Body of pancreas (tissue), 4 donors: ENCODE measurements around the gene UBR7. TPM values are rescaled to one million over a fixed set of nuclear protein-coding genes. Genes with fewer than 3 reads are reported as not detected.
A peak's percentile ranks its signal among the peaks of the same experiment; 100 is the strongest.
"Not testable (repeated sequence)": the region's sequence is repeated elsewhere in the genome, so short reads cannot be mapped to it uniquely, and the experiment has no call there.

ENCODE experiments used
- ATAC-seq: fragments of 150-250 bp; one replicate; pipeline ENCODE4 v1.9.1; 2016
- DNase-seq, 4 donors: peaks; one replicate each; pipeline ENCODE4 v3.0.0-alpha.2; 2019
- H3K27ac ChIP-seq, 4 donors: fragments of 200-600 bp; sonication (generic); 1 replicate in 3 of 4; 2 replicates in 1 of 4; pipeline versions ENCODE4 v1.5.1 to v1.6.1; 2016 to 2019; ENCODE audit warnings: mild to moderate bottlenecking in 1 of 4, mixed read lengths in 1 of 4, moderate library complexity in 1 of 4
- H3K27me3 ChIP-seq, 2 donors: fragments of 200-600 bp; sonication (generic); one replicate each; pipeline ENCODE4 v1.6.0; 2016; ENCODE audit warnings: mild to moderate bottlenecking in 1 of 2
- H3K36me3 ChIP-seq, 2 donors: fragments of 200-600 bp; sonication (generic); replicated peaks in 1 of 2; 2 replicates each; pipeline ENCODE4 v1.5.1; 2016; ENCODE audit warnings: low read depth in 2 of 2; ENCODE audit not compliant: insufficient read depth in 1 of 2
- H3K4me1 ChIP-seq: fragments of 200-600 bp; sonication (generic); one replicate; pipeline ENCODE4 v1.6.0; 2016
- H3K4me3 ChIP-seq, 2 donors: fragments of 200-600 bp; sonication (generic); 1 replicate in 1 of 2; 2 replicates in 1 of 2; pipeline ENCODE4 v1.5.1; 2016 to 2019
- H3K9me3 ChIP-seq, 3 donors: fragments of 200-600 bp; sonication (generic); 1 replicate in 2 of 3; 2 replicates in 1 of 3; pipeline ENCODE4 v1.5.1; 2016
- POLR2A ChIP-seq, 3 donors: fragments of 450-650 bp; IDR thresholded peaks; one replicate each; pipeline ENCODE4 v1.6.1; 2016; ENCODE audit warnings: antibody characterized with exemption in 3 of 3, mild to moderate bottlenecking in 2 of 3
- WGBS, 2 donors: methylation state at CpG; one replicate each; pipeline ENCODE4 v1.1.5; 2017; 5-methylcytosine and 5-hydroxymethylcytosine counted together
- intact Hi-C: fragments of 100-400 bp; cut with DNase I; formaldehyde crosslinking; loops from one replicate; pipeline ENCODE4 v1.15.1; 2023
- total RNA-seq, 2 donors: library from RNA; depleted of rRNA; stranded (reverse); fragments of >200 nt; gene quantifications; one replicate each; pipeline ENCODE4 v1.1.0, GENCODE V29; 2016
- TF ChIP-seq, protein P1 (sequence below), 7 experiments: fragments of 450-650 bp in 4 of 7; fragments of 200-600 bp in 3 of 7; sonication (generic) in 3 of 7; IDR thresholded peaks; one replicate each; pipeline ENCODE4 v1.5.1; 2016 to 2019; ENCODE audit warnings: antibody characterized with exemption in 7 of 7

Gene UBR7
- total RNA-seq, 2 donors from 2014 or later = 4.9 to 17.4 TPM

DNA sequence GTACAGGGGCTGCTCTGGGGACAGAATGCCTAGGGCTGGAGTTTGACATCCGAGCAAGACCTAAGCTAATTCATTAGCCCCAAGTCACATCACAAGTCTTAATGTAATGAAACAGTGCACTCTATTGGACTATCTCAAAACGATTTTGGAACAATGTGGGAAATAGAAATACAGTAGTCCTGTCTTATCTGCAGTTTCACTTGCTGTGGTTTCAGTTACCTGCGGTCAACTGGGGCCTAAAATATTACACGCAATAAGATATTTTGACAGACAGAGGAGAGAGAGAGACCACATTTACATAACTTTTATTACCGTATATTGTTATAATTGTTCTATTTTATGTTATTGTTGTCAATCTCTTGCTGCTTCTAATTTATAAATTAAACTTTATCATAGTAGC is 43.5 kb upstream of the UBR7 start:
- H3K27ac ChIP-seq = no peak overlapping the region
- TF ChIP-seq POLR2A (IDR thresholded peaks at IDR 0.05) = no peak
- TF ChIP-seq, protein P1, sequence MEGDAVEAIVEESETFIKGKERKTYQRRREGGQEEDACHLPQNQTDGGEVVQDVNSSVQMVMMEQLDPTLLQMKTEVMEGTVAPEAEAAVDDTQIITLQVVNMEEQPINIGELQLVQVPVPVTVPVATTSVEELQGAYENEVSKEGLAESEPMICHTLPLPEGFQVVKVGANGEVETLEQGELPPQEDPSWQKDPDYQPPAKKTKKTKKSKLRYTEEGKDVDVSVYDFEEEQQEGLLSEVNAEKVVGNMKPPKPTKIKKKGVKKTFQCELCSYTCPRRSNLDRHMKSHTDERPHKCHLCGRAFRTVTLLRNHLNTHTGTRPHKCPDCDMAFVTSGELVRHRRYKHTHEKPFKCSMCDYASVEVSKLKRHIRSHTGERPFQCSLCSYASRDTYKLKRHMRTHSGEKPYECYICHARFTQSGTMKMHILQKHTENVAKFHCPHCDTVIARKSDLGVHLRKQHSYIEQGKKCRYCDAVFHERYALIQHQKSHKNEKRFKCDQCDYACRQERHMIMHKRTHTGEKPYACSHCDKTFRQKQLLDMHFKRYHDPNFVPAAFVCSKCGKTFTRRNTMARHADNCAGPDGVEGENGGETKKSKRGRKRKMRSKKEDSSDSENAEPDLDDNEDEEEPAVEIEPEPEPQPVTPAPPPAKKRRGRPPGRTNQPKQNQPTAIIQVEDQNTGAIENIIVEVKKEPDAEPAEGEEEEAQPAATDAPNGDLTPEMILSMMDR (IDR thresholded peaks at IDR 0.05) = no peak
- intact Hi-C loops = no loop called here
- ATAC-seq (no peak), DNase-seq (no peak)
- no peak overlapping the region for H3K4me3 ChIP-seq
- H3K27me3 ChIP-seq = no peaks in the 10 kb centered on the region
- H3K36me3 ChIP-seq = no peaks in the 10 kb centered on the region
- no peaks in the 10 kb centered on the region for H3K9me3 ChIP-seq
- 56 to 65% methylated on average over 5 of the region's 5 CpGs for WGBS, 2 donors
- peaks cover 11% of the 10 kb centered on the region for H3K4me1 ChIP-seq

DNA sequence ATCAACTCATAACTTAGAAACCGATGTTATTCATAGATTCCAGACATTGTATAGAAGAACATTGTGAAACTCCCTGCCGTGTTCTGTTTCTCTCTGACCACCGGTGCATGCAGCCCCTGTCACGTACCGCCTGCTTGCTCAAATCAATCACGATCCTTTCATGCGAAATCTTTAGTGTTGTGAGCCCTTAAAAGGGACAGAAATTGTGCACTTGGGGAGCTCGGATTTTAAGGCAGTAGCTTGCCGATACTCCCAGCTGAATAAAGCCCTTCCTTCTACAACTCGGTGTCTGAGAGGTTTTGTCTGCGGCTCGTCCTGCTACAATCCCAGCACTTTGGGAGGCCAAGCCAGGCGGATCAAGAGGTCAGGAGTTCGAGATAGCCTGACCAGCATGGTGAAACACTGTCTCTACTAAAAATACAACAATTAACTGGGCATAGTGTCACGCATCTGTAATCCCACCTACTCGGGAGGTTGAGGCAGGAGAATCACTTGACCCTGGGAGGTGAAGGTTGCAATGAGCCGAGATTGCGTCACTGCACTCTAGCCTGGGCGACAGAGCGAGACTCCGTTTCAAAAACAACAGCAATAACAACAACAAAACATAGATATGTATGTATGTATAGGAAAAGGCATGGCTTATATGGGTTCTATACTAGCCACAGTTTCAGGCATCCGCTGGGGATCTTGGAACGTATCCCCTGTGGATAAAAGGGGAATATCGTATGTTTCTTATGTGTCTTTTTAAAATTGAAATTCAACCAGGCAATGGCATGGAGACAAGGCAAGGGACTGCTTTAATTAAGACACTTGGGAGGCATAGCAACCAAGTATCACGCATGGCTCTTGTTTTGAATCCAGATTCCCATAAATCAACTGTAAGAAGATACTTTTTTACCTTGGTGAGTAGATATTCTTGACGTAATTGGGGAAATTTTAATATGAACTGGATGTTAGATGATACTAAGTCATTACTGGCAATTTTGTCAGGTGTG is 41.5 kb upstream of the UBR7 start:
- WGBS, 2 donors = 66 to 78% methylated on average over 20 to 26 of the region's 26 CpGs

DNA sequence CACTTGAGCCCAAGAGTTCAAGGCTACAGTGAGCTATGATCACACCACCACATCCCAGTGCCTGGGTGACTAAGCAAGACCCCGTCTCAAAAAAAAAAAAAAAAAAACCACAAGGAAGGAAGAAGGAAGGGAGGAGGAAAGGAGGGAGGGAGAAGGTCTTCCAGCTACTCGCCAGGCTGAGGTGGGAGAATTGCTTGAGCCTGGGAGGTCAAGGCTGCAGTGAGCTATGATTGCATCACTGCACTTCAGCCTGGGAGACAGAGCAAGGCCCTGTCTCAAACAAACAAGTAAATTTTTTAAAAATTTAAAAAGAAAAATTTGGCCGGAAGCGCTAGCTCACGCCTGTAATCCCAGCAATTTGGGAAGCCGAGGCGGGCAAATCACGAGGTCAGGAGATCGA is 38.4 kb upstream of the UBR7 start:
- not testable (repeated sequence) for DNase-seq
- WGBS, 2 donors = 86 to 94% methylated on average over 9 of the region's 9 CpGs

More for the DNA sequence above, 41.5 kb upstream of the UBR7 start:
- H3K4me1 ChIP-seq, H3K4me3 ChIP-seq, intact Hi-C loops, DNase-seq, H3K36me3 ChIP-seq, ATAC-seq, H3K27me3 ChIP-seq, H3K9me3 ChIP-seq: not testable (repeated sequence)
- peak overlapping the region in 3 of 4 donors; percentile 61 to 69 (median 64) for H3K27ac ChIP-seq

DNA sequence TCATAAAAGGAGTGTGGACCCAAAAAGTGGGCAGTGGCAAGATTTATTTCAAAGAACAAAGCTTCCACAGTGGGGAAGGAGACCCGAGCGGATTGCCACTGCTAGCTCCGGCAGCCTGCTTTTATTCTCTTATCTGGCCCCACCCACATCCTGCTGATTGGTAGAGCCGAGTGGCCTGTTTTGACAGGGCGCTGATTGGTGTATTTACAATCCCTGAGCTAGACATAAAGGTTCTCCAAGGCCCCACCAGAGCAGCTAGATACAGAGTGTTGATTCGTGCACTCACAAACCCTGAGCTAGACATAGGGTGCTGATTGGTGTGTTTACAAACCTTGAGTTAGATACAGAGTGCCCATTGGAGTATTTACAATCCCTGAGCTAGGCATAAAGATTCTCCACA is 37.4 kb upstream of the UBR7 start:
- H3K4me1 ChIP-seq, H3K36me3 ChIP-seq, ATAC-seq, H3K27ac ChIP-seq, H3K27me3 ChIP-seq, H3K4me3 ChIP-seq, DNase-seq, H3K9me3 ChIP-seq: not testable (repeated sequence)
- intact Hi-C loops = loop anchor here (10.0 kb wide), 1 partner anchor 55 kb away; the partner anchor contains the start of gene ITPK1
- WGBS, 2 donors = 78 to 86% methylated on average over 5 to 6 of the region's 6 CpGs

More for the DNA sequence above, 38.4 kb upstream of the UBR7 start:
- H3K27ac ChIP-seq, H3K4me1 ChIP-seq, H3K36me3 ChIP-seq, H3K9me3 ChIP-seq, H3K4me3 ChIP-seq, H3K27me3 ChIP-seq, intact Hi-C loops, ATAC-seq: not testable (repeated sequence)

DNA sequence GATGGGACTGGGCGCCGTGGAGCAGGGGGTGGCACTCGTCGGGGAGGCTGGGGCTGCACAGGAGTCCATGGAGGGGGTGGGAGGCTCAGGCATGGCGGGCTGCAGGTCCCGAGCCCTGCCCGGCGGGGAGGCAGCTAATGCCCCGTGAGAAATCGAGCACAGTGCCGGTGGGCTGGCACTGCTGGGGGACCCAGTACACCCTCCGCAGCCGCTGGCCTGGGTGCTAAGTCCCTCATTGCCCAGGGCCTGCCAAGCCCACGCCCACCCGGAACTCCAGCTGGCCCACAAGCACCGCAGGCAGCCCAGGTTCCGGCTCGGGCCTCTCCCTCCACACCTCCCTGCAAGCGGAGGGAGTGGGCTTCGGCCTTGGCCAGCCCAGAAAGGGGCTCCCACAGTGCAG is 36.9 kb upstream of the UBR7 start:
- not testable (repeated sequence) for H3K36me3 ChIP-seq, H3K27ac ChIP-seq, H3K27me3 ChIP-seq, DNase-seq, H3K4me3 ChIP-seq, H3K4me1 ChIP-seq, H3K9me3 ChIP-seq, ATAC-seq
- 91% methylated on average over 20 of the region's 20 CpGs; no CpG with 5 or more reads in 1 of the 2 donors for WGBS, 2 donors
- intact Hi-C loops = loop anchor here (10.0 kb wide), 1 partner anchor 55 kb away; the partner anchor contains the start of gene ITPK1

DNA sequence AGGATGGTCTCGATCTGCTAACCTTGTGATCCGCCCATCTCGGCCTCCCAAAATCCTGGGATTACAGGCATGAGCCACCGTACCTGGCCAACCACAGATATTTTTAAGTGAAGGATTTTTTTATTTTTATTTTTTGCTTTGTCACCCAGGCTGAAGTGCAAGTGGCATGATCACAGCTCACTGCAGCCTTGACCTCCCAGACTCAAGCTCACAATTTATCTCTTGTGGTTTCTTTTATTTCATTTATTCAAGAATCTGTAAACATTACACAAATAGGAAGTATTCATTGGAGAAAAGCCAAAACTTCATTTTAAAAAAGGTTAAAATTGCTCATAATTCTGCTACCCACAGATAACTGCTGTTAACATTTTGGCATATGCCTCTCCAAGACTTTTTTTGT is 35.7 kb upstream of the UBR7 start:
- ATAC-seq (no peak), DNase-seq (no peak)
- Histone ChIP-seq H3K4me3 (no peak overlapping the region), H3K27ac (no peak overlapping the region), H3K9me3 (no peaks in the 10 kb centered on the region), H3K4me1 (no peaks in the 10 kb centered on the region), H3K27me3 (no peaks in the 10 kb centered on the region), H3K36me3 (no peaks in the 10 kb centered on the region)
- 73 to 80% methylated on average over 4 of the region's 4 CpGs for WGBS, 2 donors
- TF ChIP-seq, protein P1 (IDR thresholded peaks at IDR 0.05) = no peak
- no peak for TF ChIP-seq POLR2A (IDR thresholded peaks at IDR 0.05)
- intact Hi-C loops = loop anchor here (10.0 kb wide), 1 partner anchor 57 kb away; the partner anchor contains the start of gene ITPK1
